GM12891 (cell line): ENCODE data around the gene AK1.

Source experiments
- POLR2AphosphoS5 ChIP-seq: IDR thresholded peaks from 2 replicates; pipeline ENCODE4 v1.6.1; 2011; ENCODE audit warnings: low read depth, low read length, control low read depth
- TAF1 ChIP-seq: IDR thresholded peaks from 2 replicates; pipeline ENCODE4 v1.6.1; 2011; ENCODE audit warnings: low read depth, low read length, control low read depth

GRCh38 chr9:127863191-127863621 is 14.3 kb downstream of the AK1 start:
- no peak for TF ChIP-seq POLR2AphosphoS5
- no peak for TF ChIP-seq TAF1
